ENCODE data around the gene PLEKHG4B.
"Not testable (repeated sequence)": the region's sequence is repeated elsewhere in the genome, so short reads cannot be mapped to it uniquely, and the experiment has no call there.

The PLEKHG4B gene, protein sequence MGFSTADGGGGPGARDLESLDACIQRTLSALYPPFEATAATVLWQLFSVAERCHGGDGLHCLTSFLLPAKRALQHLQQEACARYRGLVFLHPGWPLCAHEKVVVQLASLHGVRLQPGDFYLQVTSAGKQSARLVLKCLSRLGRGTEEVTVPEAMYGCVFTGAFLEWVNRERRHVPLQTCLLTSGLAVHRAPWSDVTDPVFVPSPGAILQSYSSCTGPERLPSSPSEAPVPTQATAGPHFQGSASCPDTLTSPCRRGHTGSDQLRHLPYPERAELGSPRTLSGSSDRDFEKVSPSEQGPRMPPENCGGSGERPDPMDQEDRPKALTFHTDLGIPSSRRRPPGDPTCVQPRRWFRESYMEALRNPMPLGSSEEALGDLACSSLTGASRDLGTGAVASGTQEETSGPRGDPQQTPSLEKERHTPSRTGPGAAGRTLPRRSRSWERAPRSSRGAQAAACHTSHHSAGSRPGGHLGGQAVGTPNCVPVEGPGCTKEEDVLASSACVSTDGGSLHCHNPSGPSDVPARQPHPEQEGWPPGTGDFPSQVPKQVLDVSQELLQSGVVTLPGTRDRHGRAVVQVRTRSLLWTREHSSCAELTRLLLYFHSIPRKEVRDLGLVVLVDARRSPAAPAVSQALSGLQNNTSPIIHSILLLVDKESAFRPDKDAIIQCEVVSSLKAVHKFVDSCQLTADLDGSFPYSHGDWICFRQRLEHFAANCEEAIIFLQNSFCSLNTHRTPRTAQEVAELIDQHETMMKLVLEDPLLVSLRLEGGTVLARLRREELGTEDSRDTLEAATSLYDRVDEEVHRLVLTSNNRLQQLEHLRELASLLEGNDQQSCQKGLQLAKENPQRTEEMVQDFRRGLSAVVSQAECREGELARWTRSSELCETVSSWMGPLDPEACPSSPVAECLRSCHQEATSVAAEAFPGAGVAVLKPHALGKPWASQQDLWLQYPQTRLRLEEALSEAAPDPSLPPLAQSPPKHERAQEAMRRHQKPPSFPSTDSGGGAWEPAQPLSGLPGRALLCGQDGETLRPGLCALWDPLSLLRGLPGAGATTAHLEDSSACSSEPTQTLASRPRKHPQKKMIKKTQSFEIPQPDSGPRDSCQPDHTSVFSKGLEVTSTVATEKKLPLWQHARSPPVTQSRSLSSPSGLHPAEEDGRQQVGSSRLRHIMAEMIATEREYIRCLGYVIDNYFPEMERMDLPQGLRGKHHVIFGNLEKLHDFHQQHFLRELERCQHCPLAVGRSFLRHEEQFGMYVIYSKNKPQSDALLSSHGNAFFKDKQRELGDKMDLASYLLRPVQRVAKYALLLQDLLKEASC (N-terminal part only)

DNA sequence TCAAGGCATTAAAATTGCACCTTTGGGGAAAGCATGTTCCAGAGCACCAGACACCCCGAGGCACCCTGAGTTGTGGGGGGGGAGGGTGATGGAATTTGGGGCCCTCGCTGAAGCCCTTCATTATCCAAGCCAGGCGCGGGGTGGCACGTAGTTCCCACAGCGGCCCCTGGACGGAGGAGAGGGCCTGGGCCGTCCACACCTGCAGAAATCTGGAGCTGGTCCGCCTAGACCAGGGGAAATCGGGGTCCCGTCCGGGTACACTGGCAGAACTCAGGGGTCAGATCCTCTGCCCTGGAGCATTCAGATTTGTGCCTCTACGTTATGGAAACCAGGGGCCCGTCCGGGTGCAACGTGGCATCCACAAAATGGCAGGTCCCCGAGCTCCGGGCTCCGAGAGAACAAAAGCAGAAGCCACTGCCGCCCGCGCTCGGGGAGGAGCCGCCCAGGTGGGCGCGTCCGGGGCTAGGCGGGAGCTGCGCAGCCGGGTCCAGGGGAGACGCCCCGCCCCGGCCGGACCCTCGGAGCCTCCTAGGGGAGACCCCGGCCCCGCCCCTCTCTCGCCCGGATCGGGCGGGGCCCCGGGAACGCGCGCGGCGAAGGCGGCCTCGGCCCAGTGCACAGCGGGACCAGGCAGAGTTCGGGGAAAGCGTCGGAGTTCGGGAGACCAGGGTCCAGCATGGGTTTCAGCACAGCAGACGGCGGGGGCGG is at the start of gene PLEKHG4B:
Gene PLEKHG4B (plus strand): TSS at position 613 of the 708 bp plus-strand sequence. CDS start 64 bp downstream, at position 677.
- DNase-seq (ENCODE audit: low read depth, low spot score), result peak; percentile 76

- DNase-seq (ENCODE audit: low read depth, low spot score), result peak; percentile 62
Measured at GRCh38 chr5:42250-42649, 49.7 kb upstream of the PLEKHG4B start.

DNA sequence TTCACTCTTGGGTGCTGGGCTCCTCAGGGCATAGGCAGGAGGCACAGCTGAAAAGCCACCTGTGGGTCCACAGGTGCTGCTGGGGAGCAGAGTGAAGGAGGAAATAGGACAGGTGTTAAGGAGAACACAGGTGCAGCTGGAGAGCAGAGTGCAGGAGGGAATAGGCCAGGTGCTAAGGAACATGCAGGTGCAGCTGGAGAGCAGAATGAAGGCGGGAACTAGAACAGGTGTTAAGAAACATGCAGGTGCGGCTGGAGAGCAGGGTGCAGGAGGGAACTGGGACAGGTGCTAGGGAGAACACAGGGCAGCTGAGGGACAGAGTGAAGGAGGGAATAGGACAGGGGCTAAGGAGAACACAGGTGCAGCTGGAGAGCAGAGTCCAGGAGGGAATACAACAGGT is 43.8 kb upstream of the PLEKHG4B start:
- DNase-seq (ENCODE audit: low read depth, low spot score), result no peak

DNA sequence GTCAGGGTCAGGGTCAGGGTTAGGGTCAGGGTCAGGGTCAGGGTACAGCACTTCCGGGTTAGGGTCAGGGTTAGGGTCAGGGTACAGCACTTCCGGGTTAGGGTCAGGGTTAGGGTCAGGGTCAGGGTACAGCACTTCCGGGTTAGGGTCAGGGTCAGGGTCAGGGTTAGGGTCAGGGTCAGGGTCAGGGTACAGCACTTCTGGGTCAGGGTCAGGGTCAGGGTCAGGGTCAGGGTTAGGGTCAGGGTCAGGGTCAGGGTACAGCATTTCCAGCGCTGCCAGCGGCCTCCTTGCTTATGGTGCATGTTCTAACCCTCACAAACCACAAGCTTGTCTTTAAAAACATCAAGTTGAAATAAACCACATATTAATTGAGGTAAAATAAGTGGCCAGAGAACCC is 42.4 kb upstream of the PLEKHG4B start:
- DNase-seq (ENCODE audit: low read depth, low spot score), result not testable (repeated sequence)

DNA sequence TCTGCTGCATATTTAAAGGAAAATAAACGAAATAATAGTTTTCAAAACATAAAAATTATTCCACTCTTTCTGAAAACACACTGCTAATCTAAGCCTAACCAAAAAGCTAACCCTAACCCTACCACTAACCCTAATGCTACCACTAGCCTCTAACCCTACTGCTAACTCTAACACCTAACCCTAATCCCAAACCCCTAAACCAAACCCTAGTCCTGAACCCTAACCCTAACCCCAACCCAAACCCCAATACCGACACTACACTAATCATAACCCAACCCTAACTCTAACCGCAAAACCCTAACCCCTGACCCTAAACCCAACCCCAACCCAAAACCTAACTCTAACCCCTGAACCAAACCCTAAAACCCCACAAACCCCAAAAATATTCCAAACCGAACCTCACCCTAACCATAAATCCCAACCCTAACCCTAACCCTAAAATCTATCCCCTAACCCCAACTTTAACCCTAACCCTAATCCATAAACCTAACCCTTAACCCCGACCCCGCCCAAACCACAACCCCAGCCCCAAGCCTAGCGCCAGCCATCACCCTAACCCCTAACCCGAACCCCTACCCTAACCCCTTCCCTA is 41.9 kb upstream of the PLEKHG4B start:
- no peak for DNase-seq (ENCODE audit: low read depth, low spot score)

GRCh38 chr5:50724-51499 is 41.1 kb upstream of the PLEKHG4B start:
- no peak for DNase-seq (ENCODE audit: low read depth, low spot score)

DNA sequence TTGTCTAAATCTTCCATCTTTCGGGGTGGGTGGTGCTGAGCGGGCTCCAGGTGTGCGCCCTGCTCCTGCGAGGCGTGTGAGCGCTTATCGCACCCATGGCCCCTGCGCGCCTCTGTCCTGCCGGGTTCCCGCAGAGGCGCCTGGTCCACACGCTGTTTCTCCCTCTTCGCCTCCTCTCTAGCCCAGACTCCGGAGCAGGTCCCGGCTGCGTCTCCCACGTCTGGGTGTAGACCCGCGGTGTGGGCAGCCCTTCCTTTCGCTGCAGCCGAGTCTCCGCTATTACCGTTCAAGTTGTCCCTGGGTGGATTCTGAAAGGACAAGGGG is 40.5 kb upstream of the PLEKHG4B start:
- DNase-seq (ENCODE audit: low read depth, low spot score), result no peak

GRCh38 chr5:53381-54174 is 38.4 kb upstream of the PLEKHG4B start:
- peak; percentile 88 for DNase-seq (ENCODE audit: low read depth, low spot score)

DNA sequence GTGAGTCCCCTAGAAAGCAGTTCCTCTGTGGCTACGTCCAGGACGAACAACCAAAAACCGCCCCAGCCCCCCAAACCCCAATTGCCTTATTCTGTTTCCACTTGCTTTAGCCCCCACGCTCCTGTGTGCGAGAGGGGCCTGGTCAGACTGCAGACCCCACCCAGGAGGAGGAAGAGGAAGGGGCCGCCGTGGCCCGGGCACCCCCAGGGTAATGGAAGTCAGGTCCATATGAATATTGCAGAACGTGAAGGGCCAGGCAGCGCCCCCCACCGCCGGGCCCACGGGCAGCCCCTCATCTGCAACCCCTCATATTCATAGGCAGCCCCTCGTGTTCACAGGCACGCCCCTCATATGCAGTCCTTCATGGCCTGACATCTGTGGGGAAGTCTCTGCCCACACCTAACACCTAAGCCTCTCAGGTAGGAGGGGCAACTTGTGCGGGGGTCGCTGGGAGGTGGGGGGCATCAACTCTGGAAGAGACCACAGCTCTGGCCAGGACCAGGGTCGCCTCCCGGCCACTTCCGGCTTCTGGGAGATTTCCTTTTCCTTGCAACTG is 37.7 kb upstream of the PLEKHG4B start:
- no peak for DNase-seq (ENCODE audit: low read depth, low spot score)

DNA sequence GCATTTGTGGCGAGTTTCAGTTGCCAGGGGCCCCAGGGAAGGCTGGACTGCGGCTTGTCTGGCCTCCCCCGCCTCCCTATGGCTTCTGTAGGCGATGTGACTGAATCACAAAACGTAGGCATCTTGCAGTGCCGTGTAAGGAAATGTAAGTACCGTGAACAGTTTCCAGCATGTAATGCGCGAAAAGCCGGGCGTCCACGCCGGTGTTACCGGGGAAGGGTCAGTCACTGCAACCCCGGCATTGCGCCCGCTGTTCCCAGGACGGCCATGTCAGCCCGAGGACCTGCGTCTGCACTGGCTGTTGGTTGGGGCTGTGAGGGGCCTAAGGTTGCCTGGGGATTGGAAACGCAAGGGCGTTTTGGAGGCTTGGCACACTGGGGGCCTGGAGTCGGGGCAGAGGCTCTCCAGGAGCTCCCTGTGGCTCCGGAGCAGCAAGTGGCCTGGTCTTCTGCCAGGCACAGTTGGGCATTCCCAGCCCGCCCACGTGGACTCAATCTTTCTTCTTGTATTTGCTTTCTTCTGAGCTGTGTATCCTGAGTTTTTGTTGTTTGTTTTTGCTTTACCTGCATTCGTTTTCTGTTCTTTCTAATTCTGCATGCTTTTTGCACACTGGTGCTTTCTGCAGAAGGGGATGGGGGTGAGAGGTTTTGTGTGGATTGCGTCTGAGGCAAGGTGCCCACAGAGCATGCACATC is 36.9 kb upstream of the PLEKHG4B start:
- DNase-seq (ENCODE audit: low read depth, low spot score), result no peak

DNA sequence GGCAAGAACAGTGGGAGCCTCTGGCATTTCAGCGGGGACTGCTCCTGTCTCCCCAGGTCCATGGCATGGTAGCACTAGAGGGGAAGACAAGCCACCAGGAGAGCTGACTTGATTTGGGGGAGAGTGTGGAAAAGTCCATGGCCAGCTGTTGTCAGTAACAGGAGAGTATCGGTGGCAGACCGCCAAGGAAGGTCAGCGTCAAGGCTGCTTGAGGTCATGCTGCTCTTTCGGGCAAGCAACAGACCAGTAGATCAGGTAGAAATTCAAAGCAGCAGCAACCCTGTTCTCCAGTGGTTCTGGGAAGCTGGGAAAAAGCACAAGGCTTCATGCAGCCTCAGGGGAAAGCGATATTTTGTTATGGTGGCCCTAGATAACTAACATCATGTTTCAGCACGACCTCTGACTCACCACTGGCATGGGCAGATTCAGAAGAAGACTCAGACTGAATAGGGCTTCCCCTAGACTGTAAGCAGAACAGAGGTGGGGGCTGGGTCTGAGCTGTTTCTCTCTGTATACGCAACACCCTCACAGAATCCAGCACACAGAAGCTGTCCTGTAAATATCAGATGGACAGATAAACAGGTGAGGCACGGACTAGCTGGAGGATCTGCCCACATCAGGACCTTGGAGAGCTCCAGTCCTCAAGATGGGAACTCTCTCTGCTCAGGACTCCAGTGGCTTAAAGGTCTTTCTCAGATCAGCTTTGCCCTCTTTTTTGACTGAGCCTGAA is 35.2 kb upstream of the PLEKHG4B start:
- peak; percentile 76 for DNase-seq (ENCODE audit: low read depth, low spot score)

GRCh38 chr5:60250-60649 is 31.7 kb upstream of the PLEKHG4B start:
- not testable (repeated sequence) for DNase-seq (ENCODE audit: low read depth, low spot score)

GRCh38 chr5:70440-70839 is 21.5 kb upstream of the PLEKHG4B start:
- no peak for DNase-seq (ENCODE audit: low read depth, low spot score)

GRCh38 chr5:72316-73180 is 19.4 kb upstream of the PLEKHG4B start:
- DNase-seq (ENCODE audit: low read depth, low spot score), result not testable (repeated sequence)

DNA sequence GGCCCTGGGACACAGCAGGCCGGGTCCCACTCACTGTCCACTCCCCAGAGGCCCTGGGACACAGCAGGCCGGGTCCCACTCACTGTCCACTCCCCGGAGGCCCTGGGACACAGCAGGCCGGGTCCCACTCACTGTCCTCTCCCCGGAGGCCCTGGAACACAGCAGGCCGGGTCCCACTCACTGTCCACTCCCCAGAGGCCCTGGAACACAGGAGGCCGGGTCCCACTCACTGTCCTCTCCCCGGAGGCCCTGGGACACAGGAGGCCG is 18.9 kb upstream of the PLEKHG4B start:
- DNase-seq (ENCODE audit: low read depth, low spot score), result not testable (repeated sequence)

- no peak for DNase-seq (ENCODE audit: low read depth, low spot score)
Measured at GRCh38 chr5:73768-74502, 18.0 kb upstream of the PLEKHG4B start.
